SJCRH30 (cell line): ENCODE measurements around the gene LDLRAD4. TPM values are rescaled to one million over a fixed set of nuclear protein-coding genes. Genes with fewer than 3 reads are reported as not detected.

Source experiments
- DNase-seq, 2 experiments: peaks; one replicate each; pipeline ENCODE4 v3.0.0-alpha.2; 2015 to 2020
- H3K27ac ChIP-seq: fragments of 250-450 bp; sonication (Bioruptor Pico); 2 replicates; pipeline ENCODE4 v1.5.1; 2020; ENCODE audit warnings: mild to moderate bottlenecking, moderate library complexity
- H3K27me3 ChIP-seq: fragments of 250-450 bp; sonication (Bioruptor Pico); 2 replicates; pipeline ENCODE4 v1.5.1; 2020; ENCODE audit warnings: mild to moderate bottlenecking, moderate library complexity
- H3K36me3 ChIP-seq: fragments of 250-450 bp; sonication (Bioruptor Pico); 2 replicates; pipeline ENCODE4 v1.5.1; 2020; ENCODE audit warnings: mild to moderate bottlenecking, moderate library complexity
- H3K4me1 ChIP-seq: fragments of 250-450 bp; sonication (Bioruptor Pico); 2 replicates; pipeline ENCODE4 v1.5.1; 2020; ENCODE audit warnings: mild to moderate bottlenecking, moderate library complexity
- H3K4me3 ChIP-seq: fragments of 250-450 bp; sonication (Bioruptor Pico); 2 replicates; pipeline ENCODE4 v1.5.1; 2020; ENCODE audit warnings: mild to moderate bottlenecking, moderate library complexity
- H3K9me3 ChIP-seq: fragments of 250-450 bp; sonication (Bioruptor Pico); replicated peaks from 2 replicates; pipeline ENCODE4 v1.5.1; 2020; ENCODE audit warnings: mild to moderate bottlenecking, moderate library complexity
- total RNA-seq: library from RNA; depleted of rRNA; stranded (reverse); fragments of >200 nt; shearing (Covaris generic); gene quantifications from 2 replicates; pipeline ENCODE4 v1.2.3, GENCODE V29; 2014

Gene LDLRAD4
- total RNA-seq, 1 experiment from 2014 or later: 0.26 TPM

- no peak for DNase-seq
- no peaks in the 10 kb centered on the region for H3K4me1 ChIP-seq
- H3K4me3 ChIP-seq: no peak overlapping the region
- no peaks in the 10 kb centered on the region for H3K27me3 ChIP-seq
- H3K27ac ChIP-seq: no peak overlapping the region
- no peaks in the 10 kb centered on the region for H3K36me3 ChIP-seq
- no peaks in the 10 kb centered on the region for H3K9me3 ChIP-seq
Measured at GRCh38 chr18:13538630-13539029, 320.1 kb downstream of the LDLRAD4 start.

GRCh38 chr18:13539050-13539449 is 320.5 kb downstream of the LDLRAD4 start:
- Histone ChIP-seq H3K36me3 (no peaks in the 10 kb centered on the region), H3K27me3 (no peaks in the 10 kb centered on the region), H3K4me1 (no peaks in the 10 kb centered on the region), H3K9me3 (no peaks in the 10 kb centered on the region), H3K4me3 (no peak overlapping the region), H3K27ac (no peak overlapping the region)
- DNase-seq: no peak

GRCh38 chr18:13539843-13540476 is 321.4 kb downstream of the LDLRAD4 start:
- Histone ChIP-seq H3K4me3 (no peak overlapping the region), H3K4me1 (no peaks in the 10 kb centered on the region), H3K36me3 (no peaks in the 10 kb centered on the region), H3K27ac (no peak overlapping the region), H3K9me3 (no peaks in the 10 kb centered on the region), H3K27me3 (no peaks in the 10 kb centered on the region)
- no peak for DNase-seq

- no peak for DNase-seq
- no peaks in the 10 kb centered on the region for H3K9me3 ChIP-seq
- H3K27ac ChIP-seq: no peak overlapping the region
- H3K36me3 ChIP-seq: no peaks in the 10 kb centered on the region
- no peaks in the 10 kb centered on the region for H3K4me1 ChIP-seq
- no peaks in the 10 kb centered on the region for H3K27me3 ChIP-seq
- H3K4me3 ChIP-seq: no peak overlapping the region
Measured at GRCh38 chr18:13540477-13541182, 322.1 kb downstream of the LDLRAD4 start.

GRCh38 chr18:13541621-13542519 is 323.3 kb downstream of the LDLRAD4 start:
- Histone ChIP-seq H3K4me3 (no peak overlapping the region), H3K9me3 (no peaks in the 10 kb centered on the region), H3K4me1 (no peaks in the 10 kb centered on the region), H3K27me3 (no peaks in the 10 kb centered on the region), H3K36me3 (no peaks in the 10 kb centered on the region), H3K27ac (no peak overlapping the region)
- no peak for DNase-seq

- DNase-seq: no peak
- Histone ChIP-seq H3K36me3 (no peaks in the 10 kb centered on the region), H3K4me1 (no peaks in the 10 kb centered on the region), H3K27me3 (no peaks in the 10 kb centered on the region), H3K9me3 (no peaks in the 10 kb centered on the region), H3K4me3 (no peak overlapping the region), H3K27ac (no peak overlapping the region)
Measured at GRCh38 chr18:13542520-13542847, 323.9 kb downstream of the LDLRAD4 start.

GRCh38 chr18:13543144-13543543 is 324.6 kb downstream of the LDLRAD4 start:
- DNase-seq: no peak
- H3K9me3 ChIP-seq: no peaks in the 10 kb centered on the region

GRCh38 chr18:13543811-13544732 is 325.5 kb downstream of the LDLRAD4 start:
- Histone ChIP-seq H3K27ac (no peak overlapping the region), H3K36me3 (no peaks in the 10 kb centered on the region), H3K4me1 (no peaks in the 10 kb centered on the region), H3K4me3 (no peak overlapping the region), H3K9me3 (no peaks in the 10 kb centered on the region), H3K27me3 (no peaks in the 10 kb centered on the region)
- DNase-seq: no peak

More at GRCh38 chr18:13543144-13543543, 324.6 kb downstream of the LDLRAD4 start:
- Histone ChIP-seq H3K4me3 (no peak overlapping the region), H3K27ac (no peak overlapping the region), H3K4me1 (no peaks in the 10 kb centered on the region), H3K36me3 (no peaks in the 10 kb centered on the region), H3K27me3 (no peaks in the 10 kb centered on the region)

- H3K27me3 ChIP-seq: no peaks in the 10 kb centered on the region
- H3K27ac ChIP-seq: no peak overlapping the region
- H3K9me3 ChIP-seq: no peaks in the 10 kb centered on the region
- no peaks in the 10 kb centered on the region for H3K4me1 ChIP-seq
- H3K4me3 ChIP-seq: no peak overlapping the region
- no peak for DNase-seq
- H3K36me3 ChIP-seq: no peaks in the 10 kb centered on the region
Measured at GRCh38 chr18:13544953-13545352, 326.4 kb downstream of the LDLRAD4 start.

- Histone ChIP-seq H3K36me3 (no peaks in the 10 kb centered on the region), H3K27ac (no peak overlapping the region), H3K27me3 (no peaks in the 10 kb centered on the region), H3K9me3 (no peaks in the 10 kb centered on the region), H3K4me3 (no peak overlapping the region), H3K4me1 (no peaks in the 10 kb centered on the region)
- DNase-seq: no peak
Measured at GRCh38 chr18:13545514-13545913, 327.0 kb downstream of the LDLRAD4 start.

- Histone ChIP-seq H3K27ac (no peak overlapping the region), H3K9me3 (no peaks in the 10 kb centered on the region), H3K36me3 (no peaks in the 10 kb centered on the region), H3K27me3 (no peaks in the 10 kb centered on the region), H3K4me1 (no peaks in the 10 kb centered on the region), H3K4me3 (no peak overlapping the region)
- no peak for DNase-seq
Measured at GRCh38 chr18:13545955-13546354, 327.4 kb downstream of the LDLRAD4 start.

- H3K9me3 ChIP-seq: no peaks in the 10 kb centered on the region
- H3K36me3 ChIP-seq: no peaks in the 10 kb centered on the region
- H3K27ac ChIP-seq: no peak overlapping the region
- H3K4me3 ChIP-seq: no peak overlapping the region
- no peaks in the 10 kb centered on the region for H3K4me1 ChIP-seq
- no peak for DNase-seq
- no peaks in the 10 kb centered on the region for H3K27me3 ChIP-seq
Measured at GRCh38 chr18:13546638-13547037, 328.1 kb downstream of the LDLRAD4 start.

GRCh38 chr18:13547347-13547746 is 328.8 kb downstream of the LDLRAD4 start:
- H3K4me1 ChIP-seq: no peaks in the 10 kb centered on the region
- H3K27me3 ChIP-seq: no peaks in the 10 kb centered on the region
- H3K9me3 ChIP-seq: no peaks in the 10 kb centered on the region
- H3K36me3 ChIP-seq: no peaks in the 10 kb centered on the region
- no peak overlapping the region for H3K27ac ChIP-seq
- no peak for DNase-seq
- H3K4me3 ChIP-seq: no peak overlapping the region

GRCh38 chr18:13548106-13548819 is 329.7 kb downstream of the LDLRAD4 start:
- no peak for DNase-seq
- Histone ChIP-seq H3K9me3 (no peaks in the 10 kb centered on the region), H3K27me3 (no peaks in the 10 kb centered on the region), H3K27ac (no peak overlapping the region), H3K36me3 (no peaks in the 10 kb centered on the region), H3K4me3 (no peak overlapping the region), H3K4me1 (no peaks in the 10 kb centered on the region)
